ENCODE results near the gene SELENOF. TPM values are rescaled to one million over a fixed set of nuclear protein-coding genes. Genes with fewer than 3 reads are reported as not detected.
A peak's percentile ranks its signal among the peaks of the same experiment; 100 is the strongest.

SELENOF gene
- total and polyA plus RNA-seq, 2 of the 13 experiments (the other 11 are each of a cell fraction or from before 2014, with no cell fraction given) = 133 to 163 TPM

DNA sequence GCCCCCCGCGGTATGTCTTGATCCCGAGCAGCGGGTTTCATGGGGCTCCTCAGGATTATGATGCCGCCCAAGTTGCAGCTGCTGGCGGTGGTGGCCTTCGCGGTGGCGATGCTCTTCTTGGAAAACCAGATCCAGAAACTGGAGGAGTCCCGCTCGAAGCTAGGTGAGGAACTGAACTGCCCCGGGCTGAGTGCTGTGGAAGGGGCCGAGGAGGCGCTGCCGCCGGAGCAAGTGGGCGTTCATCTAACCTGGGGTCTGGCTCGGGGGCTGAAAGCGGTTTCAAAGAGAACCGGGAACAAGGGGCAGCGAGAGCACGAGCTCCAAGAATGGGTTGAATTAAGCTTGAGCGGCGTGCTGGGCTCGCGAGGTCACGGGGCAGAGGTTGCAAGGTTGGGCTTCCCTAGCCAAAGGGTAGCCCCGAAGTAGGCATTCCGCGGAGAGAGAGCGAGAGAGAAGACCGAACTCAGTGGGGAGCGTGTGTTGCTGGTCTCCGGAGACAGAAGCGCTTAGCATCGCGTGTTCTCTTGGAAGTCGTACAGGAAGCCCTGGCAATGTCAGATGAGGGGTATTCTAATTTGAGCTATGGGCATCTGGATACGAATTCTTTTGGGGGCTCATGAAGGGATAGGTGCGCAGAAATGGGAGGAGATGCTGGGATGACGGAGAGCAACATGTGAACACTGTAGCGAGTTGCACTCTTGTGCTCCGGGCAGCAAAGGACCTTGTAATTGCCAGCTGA, 1.2 kb upstream of the SELENOF start (continued):
- TF ChIP-seq, protein P1, sequence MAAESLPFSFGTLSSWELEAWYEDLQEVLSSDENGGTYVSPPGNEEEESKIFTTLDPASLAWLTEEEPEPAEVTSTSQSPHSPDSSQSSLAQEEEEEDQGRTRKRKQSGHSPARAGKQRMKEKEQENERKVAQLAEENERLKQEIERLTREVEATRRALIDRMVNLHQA (CRISPR knock-in tag; IDR thresholded peaks at IDR 0.05) = no peak
- no peak for TF ChIP-seq RBFOX2 (IDR thresholded peaks at IDR 0.05; ENCODE audit: low read depth, low read length)
- no peak for TF ChIP-seq ZNF274 (CRISPR knock-in tag; IDR thresholded peaks at IDR 0.05)
- TF ChIP-seq, protein P2, sequence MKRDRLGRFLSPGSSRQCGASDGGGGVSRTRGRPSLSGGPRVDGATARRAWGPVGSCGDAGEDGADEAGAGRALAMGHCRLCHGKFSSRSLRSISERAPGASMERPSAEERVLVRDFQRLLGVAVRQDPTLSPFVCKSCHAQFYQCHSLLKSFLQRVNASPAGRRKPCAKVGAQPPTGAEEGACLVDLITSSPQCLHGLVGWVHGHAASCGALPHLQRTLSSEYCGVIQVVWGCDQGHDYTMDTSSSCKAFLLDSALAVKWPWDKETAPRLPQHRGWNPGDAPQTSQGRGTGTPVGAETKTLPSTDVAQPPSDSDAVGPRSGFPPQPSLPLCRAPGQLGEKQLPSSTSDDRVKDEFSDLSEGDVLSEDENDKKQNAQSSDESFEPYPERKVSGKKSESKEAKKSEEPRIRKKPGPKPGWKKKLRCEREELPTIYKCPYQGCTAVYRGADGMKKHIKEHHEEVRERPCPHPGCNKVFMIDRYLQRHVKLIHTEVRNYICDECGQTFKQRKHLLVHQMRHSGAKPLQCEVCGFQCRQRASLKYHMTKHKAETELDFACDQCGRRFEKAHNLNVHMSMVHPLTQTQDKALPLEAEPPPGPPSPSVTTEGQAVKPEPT (CRISPR knock-in tag; IDR thresholded peaks at IDR 0.05; ENCODE audit: low read depth) = no peak
- TF ChIP-seq ZNF282 (IDR thresholded peaks at IDR 0.05; ENCODE audit: partially characterized antibody) = no peak
- no peak for TF ChIP-seq KLF9 (CRISPR knock-in tag; IDR thresholded peaks at IDR 0.05; ENCODE audit: low read depth)
- TF ChIP-seq, protein P3, sequence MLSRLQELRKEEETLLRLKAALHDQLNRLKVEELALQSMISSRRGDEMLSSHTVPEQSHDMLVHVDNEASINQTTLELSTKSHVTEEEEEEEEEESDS (CRISPR knock-in tag; IDR thresholded peaks at IDR 0.05; ENCODE audit: borderline replicate concordance) = no peak; the same call in 1 of the 2 replicates
- TF ChIP-seq, protein P4, sequence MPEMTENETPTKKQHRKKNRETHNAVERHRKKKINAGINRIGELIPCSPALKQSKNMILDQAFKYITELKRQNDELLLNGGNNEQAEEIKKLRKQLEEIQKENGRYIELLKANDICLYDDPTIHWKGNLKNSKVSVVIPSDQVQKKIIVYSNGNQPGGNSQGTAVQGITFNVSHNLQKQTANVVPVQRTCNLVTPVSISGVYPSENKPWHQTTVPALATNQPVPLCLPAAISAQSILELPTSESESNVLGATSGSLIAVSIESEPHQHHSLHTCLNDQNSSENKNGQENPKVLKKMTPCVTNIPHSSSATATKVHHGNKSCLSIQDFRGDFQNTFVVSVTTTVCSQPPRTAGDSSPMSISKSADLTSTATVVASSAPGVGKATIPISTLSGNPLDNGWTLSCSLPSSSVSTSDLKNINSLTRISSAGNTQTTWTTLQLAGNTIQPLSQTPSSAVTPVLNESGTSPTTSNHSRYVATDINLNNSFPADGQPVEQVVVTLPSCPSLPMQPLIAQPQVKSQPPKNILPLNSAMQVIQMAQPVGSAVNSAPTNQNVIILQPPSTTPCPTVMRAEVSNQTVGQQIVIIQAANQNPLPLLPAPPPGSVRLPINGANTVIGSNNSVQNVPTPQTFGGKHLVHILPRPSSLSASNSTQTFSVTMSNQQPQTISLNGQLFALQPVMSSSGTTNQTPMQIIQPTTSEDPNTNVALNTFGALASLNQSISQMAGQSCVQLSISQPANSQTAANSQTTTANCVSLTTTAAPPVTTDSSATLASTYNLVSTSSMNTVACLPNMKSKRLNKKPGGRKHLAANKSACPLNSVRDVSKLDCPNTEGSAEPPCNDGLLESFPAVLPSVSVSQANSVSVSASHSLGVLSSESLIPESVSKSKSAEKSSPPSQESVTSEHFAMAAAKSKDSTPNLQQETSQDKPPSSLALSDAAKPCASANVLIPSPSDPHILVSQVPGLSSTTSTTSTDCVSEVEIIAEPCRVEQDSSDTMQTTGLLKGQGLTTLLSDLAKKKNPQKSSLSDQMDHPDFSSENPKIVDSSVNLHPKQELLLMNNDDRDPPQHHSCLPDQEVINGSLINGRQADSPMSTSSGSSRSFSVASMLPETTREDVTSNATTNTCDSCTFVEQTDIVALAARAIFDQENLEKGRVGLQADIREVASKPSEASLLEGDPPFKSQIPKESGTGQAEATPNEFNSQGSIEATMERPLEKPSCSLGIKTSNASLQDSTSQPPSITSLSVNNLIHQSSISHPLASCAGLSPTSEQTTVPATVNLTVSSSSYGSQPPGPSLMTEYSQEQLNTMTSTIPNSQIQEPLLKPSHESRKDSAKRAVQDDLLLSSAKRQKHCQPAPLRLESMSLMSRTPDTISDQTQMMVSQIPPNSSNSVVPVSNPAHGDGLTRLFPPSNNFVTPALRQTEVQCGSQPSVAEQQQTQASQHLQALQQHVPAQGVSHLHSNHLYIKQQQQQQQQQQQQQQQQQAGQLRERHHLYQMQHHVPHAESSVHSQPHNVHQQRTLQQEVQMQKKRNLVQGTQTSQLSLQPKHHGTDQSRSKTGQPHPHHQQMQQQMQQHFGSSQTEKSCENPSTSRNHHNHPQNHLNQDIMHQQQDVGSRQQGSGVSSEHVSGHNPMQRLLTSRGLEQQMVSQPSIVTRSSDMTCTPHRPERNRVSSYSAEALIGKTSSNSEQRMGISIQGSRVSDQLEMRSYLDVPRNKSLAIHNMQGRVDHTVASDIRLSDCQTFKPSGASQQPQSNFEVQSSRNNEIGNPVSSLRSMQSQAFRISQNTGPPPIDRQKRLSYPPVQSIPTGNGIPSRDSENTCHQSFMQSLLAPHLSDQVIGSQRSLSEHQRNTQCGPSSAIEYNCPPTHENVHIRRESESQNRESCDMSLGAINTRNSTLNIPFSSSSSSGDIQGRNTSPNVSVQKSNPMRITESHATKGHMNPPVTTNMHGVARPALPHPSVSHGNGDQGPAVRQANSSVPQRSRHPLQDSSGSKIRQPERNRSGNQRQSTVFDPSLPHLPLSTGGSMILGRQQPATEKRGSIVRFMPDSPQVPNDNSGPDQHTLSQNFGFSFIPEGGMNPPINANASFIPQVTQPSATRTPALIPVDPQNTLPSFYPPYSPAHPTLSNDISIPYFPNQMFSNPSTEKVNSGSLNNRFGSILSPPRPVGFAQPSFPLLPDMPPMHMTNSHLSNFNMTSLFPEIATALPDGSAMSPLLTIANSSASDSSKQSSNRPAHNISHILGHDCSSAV (CRISPR knock-in tag; IDR thresholded peaks at IDR 0.05; ENCODE audit: borderline replicate concordance) = no peak
- 0 out of 2 replicates have a peak, but pooled peaks have one; percentile 17 for TF ChIP-seq MTF2 (CRISPR knock-in tag; IDR thresholded peaks at IDR 0.05; ENCODE audit: borderline replicate concordance)
- TF ChIP-seq, protein P5, sequence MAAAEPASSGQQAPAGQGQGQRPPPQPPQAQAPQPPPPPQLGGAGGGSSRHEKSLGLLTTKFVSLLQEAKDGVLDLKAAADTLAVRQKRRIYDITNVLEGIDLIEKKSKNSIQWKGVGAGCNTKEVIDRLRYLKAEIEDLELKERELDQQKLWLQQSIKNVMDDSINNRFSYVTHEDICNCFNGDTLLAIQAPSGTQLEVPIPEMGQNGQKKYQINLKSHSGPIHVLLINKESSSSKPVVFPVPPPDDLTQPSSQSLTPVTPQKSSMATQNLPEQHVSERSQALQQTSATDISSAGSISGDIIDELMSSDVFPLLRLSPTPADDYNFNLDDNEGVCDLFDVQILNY (CRISPR knock-in tag; conservative IDR thresholded peaks at IDR 0.05) = no peak
- no peak for TF ChIP-seq ZNF678 (CRISPR knock-in tag; IDR thresholded peaks at IDR 0.05)
- TF ChIP-seq CREM (IDR thresholded peaks at IDR 0.05) = no peak
- TF ChIP-seq CREM (CRISPR knock-in tag; IDR thresholded peaks at IDR 0.05) = no peak
- TF ChIP-seq U2AF2 (IDR thresholded peaks at IDR 0.05; ENCODE audit: low read depth, low read length) = no peak
- TF ChIP-seq MXI1 (IDR thresholded peaks at IDR 0.05; ENCODE audit: borderline replicate concordance, low read depth, low read length) = peak; percentile 23; the same call in 1 of the 3 replicates
- no peak for TF ChIP-seq ZKSCAN5 (CRISPR knock-in tag; IDR thresholded peaks at IDR 0.05)
- no peak for TF ChIP-seq NBN (conservative IDR thresholded peaks at IDR 0.05)
- TF ChIP-seq ZNF331 (CRISPR knock-in tag; IDR thresholded peaks at IDR 0.05) = no peak
